ENCODE measurements around the gene PIM1.

The PIM1 gene

GRCh38 chr6:37140145-37140544, 29.8 kb upstream of the PIM1 start:
- Histone ChIP-seq H3K9me3 (replicated peaks; ENCODE audit: low read length) (no peaks in the 10 kb centered on the region), H3K4me2 (ENCODE audit: low read length) (no peak overlapping the region), H3K27me3 (ENCODE audit: control insufficient read depth, insufficient read depth, low read length) (no peaks in the 10 kb centered on the region), H3K4me1 (ENCODE audit: control insufficient read depth, insufficient read depth, low read length) (peaks cover 49% of the 10 kb centered on the region), H3K4me3 (ENCODE audit: low read length) (no peak overlapping the region), H3K36me3 (ENCODE audit: insufficient read depth, low read length) (no peaks in the 10 kb centered on the region), H3K9ac (ENCODE audit: low read depth, low read length) (no peak overlapping the region)

GRCh38 chr6:37141281-37142049, 28.5 kb upstream of the PIM1 start:
- Histone ChIP-seq H3K36me3 (ENCODE audit: insufficient read depth, low read length) (no peaks in the 10 kb centered on the region), H3K4me2 (ENCODE audit: low read length) (no peak overlapping the region), H3K27me3 (ENCODE audit: control insufficient read depth, insufficient read depth, low read length) (no peaks in the 10 kb centered on the region), H3K4me3 (ENCODE audit: low read length) (no peak overlapping the region), H3K4me1 (ENCODE audit: control insufficient read depth, insufficient read depth, low read length) (peaks cover 37% of the 10 kb centered on the region), H3K9me3 (replicated peaks; ENCODE audit: low read length) (no peaks in the 10 kb centered on the region), H3K9ac (ENCODE audit: low read depth, low read length) (no peak overlapping the region)

GRCh38 chr6:37142050-37142614, 27.8 kb upstream of the PIM1 start:
- Histone ChIP-seq H3K9me3 (replicated peaks; ENCODE audit: low read length) (no peaks in the 10 kb centered on the region), H3K4me1 (ENCODE audit: control insufficient read depth, insufficient read depth, low read length) (peaks cover 31% of the 10 kb centered on the region), H3K27me3 (ENCODE audit: control insufficient read depth, insufficient read depth, low read length) (no peaks in the 10 kb centered on the region), H3K9ac (ENCODE audit: low read depth, low read length) (no peak overlapping the region), H3K36me3 (ENCODE audit: insufficient read depth, low read length) (no peaks in the 10 kb centered on the region), H3K4me3 (ENCODE audit: low read length) (no peak overlapping the region), H3K4me2 (ENCODE audit: low read length) (no peak overlapping the region)

DNA sequence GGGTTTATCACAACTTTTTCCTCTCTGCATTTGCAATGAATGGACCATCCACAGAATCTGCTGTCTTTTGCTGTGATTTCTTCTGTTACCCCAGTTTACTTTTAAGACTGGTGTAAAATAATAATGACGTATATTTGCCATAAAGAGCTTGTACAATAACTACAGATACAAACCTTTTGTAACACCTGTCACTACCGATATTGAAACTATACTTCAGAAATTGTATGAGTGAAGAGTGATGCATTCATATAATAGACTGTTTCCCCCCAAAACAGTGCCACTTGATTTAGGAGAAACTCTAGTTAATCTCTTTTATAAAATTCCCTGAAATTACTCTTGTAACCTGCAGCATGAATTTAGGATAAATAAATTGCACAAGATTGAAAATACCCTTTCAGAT, 26.4 kb upstream of the PIM1 start:
- Histone ChIP-seq H3K4me2 (ENCODE audit: low read length) (no peak overlapping the region), H3K27me3 (ENCODE audit: control insufficient read depth, insufficient read depth, low read length) (no peaks in the 10 kb centered on the region), H3K36me3 (ENCODE audit: insufficient read depth, low read length) (no peaks in the 10 kb centered on the region), H3K9ac (ENCODE audit: low read depth, low read length) (no peak overlapping the region), H3K9me3 (replicated peaks; ENCODE audit: low read length) (no peaks in the 10 kb centered on the region), H3K4me1 (ENCODE audit: control insufficient read depth, insufficient read depth, low read length) (peaks cover 20% of the 10 kb centered on the region), H3K4me3 (ENCODE audit: low read length) (no peak overlapping the region)

GRCh38 chr6:37145443-37145842, 24.5 kb upstream of the PIM1 start:
- no peak overlapping the region for H3K4me2 ChIP-seq (ENCODE audit: low read length)
- no peak overlapping the region for H3K9ac ChIP-seq (ENCODE audit: low read depth, low read length)
- no peaks in the 10 kb centered on the region for H3K9me3 ChIP-seq (replicated peaks; ENCODE audit: low read length)
- H3K4me1 ChIP-seq (ENCODE audit: control insufficient read depth, insufficient read depth, low read length): peaks cover 20% of the 10 kb centered on the region
- no peak overlapping the region for H3K4me3 ChIP-seq (ENCODE audit: low read length)
- H3K36me3 ChIP-seq (ENCODE audit: insufficient read depth, low read length): no peaks in the 10 kb centered on the region
- peaks cover 5% of the 10 kb centered on the region for H3K27me3 ChIP-seq (ENCODE audit: control insufficient read depth, insufficient read depth, low read length)

DNA sequence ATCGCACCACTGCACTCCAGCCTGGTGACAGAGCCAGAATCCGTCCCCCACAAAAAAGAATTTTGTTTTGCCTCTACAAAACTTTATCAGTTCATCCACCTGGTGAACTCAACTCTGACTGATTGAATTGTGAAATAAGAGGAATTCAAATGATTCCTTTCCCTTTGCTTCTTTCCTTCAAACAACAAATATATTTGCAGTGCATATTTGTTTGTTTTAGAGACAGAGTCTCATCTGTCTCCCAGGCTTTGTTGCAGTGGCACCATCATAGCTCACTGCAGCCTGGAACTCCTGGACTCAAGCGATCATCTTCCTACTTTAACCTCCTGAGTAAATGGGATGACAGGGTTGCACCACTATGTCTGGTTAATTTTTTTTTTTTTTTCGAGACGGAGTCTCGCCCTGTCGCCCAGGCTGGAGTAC, 23.2 kb upstream of the PIM1 start:
- Histone ChIP-seq H3K9ac (ENCODE audit: low read depth, low read length) (no peak overlapping the region), H3K9me3 (replicated peaks; ENCODE audit: low read length) (no peaks in the 10 kb centered on the region)

DNA sequence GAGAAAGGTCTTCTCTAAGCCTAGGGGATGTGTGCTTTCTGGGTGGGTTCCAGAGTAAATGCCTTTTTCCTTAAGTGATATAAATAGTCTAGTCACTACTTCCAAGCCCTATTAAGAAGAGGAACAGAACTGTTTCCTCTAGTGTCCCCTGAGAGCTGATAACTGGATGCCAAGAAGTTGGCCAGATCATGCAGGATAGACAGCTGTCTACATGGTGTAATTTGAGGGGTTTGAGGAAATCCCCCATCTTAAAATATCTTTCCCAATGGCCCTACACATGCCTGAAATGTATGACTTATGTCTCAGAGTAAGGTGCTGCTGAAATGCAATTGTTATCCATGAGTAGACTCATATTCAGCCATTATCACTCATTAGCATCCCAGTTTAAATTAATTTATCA, 20.2 kb upstream of the PIM1 start:
- H3K4me2 ChIP-seq (ENCODE audit: low read length): no peak overlapping the region

More for the DNA sequence above, 23.2 kb upstream of the PIM1 start:
- Histone ChIP-seq H3K4me1 (ENCODE audit: control insufficient read depth, insufficient read depth, low read length) (peaks cover 13% of the 10 kb centered on the region), H3K36me3 (ENCODE audit: insufficient read depth, low read length) (no peaks in the 10 kb centered on the region), H3K4me2 (ENCODE audit: low read length) (no peak overlapping the region), H3K4me3 (ENCODE audit: low read length) (no peak overlapping the region), H3K27me3 (ENCODE audit: control insufficient read depth, insufficient read depth, low read length) (peaks cover 8% of the 10 kb centered on the region)

DNA sequence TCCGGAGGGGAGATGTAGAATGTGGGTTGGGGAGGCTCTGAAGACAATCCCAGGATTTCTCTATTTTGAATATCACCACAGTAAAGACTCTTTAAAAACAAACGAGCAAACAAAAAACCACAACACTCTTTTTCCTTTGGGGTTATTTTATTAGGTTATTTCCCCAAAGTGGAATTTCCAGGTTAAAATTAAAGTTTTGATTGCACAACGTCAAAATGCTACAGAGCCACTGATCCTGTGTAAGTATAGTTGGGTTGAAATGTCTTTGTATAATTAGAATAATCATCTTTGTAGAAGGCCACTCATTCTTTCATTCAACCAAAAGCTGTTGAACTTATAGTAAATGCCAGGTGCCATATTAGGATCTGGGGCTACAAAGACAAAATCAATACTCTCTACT, 19.6 kb upstream of the PIM1 start:
- H3K4me3 ChIP-seq (ENCODE audit: low read length): no peak overlapping the region
- peaks cover 8% of the 10 kb centered on the region for H3K27me3 ChIP-seq (ENCODE audit: control insufficient read depth, insufficient read depth, low read length)
- no peaks in the 10 kb centered on the region for H3K4me1 ChIP-seq (ENCODE audit: control insufficient read depth, insufficient read depth, low read length)
- H3K36me3 ChIP-seq (ENCODE audit: insufficient read depth, low read length): no peaks in the 10 kb centered on the region
- H3K9me3 ChIP-seq (replicated peaks; ENCODE audit: low read length): no peaks in the 10 kb centered on the region
- no peak overlapping the region for H3K4me2 ChIP-seq (ENCODE audit: low read length)
- no peak overlapping the region for H3K9ac ChIP-seq (ENCODE audit: low read depth, low read length)

More for the DNA sequence above, 20.2 kb upstream of the PIM1 start:
- Histone ChIP-seq H3K9me3 (replicated peaks; ENCODE audit: low read length) (no peaks in the 10 kb centered on the region), H3K27me3 (ENCODE audit: control insufficient read depth, insufficient read depth, low read length) (peaks cover 8% of the 10 kb centered on the region), H3K4me1 (ENCODE audit: control insufficient read depth, insufficient read depth, low read length) (peaks cover 2% of the 10 kb centered on the region), H3K4me3 (ENCODE audit: low read length) (no peak overlapping the region), H3K9ac (ENCODE audit: low read depth, low read length) (no peak overlapping the region), H3K36me3 (ENCODE audit: insufficient read depth, low read length) (no peaks in the 10 kb centered on the region)

GRCh38 chr6:37155394-37156312, 14.3 kb upstream of the PIM1 start:
- H3K9me3 ChIP-seq (replicated peaks; ENCODE audit: low read length): no peaks in the 10 kb centered on the region
- H3K27me3 ChIP-seq (ENCODE audit: control insufficient read depth, insufficient read depth, low read length): peaks cover 1% of the 10 kb centered on the region
- H3K36me3 ChIP-seq (ENCODE audit: insufficient read depth, low read length): no peaks in the 10 kb centered on the region
- no peak overlapping the region for H3K4me2 ChIP-seq (ENCODE audit: low read length)
- peaks cover 5% of the 10 kb centered on the region for H3K4me1 ChIP-seq (ENCODE audit: control insufficient read depth, insufficient read depth, low read length)
- H3K9ac ChIP-seq (ENCODE audit: low read depth, low read length): no peak overlapping the region
- H3K4me3 ChIP-seq (ENCODE audit: low read length): no peak overlapping the region

- no peaks in the 10 kb centered on the region for H3K27me3 ChIP-seq (ENCODE audit: control insufficient read depth, insufficient read depth, low read length)
- peaks cover 16% of the 10 kb centered on the region for H3K4me1 ChIP-seq (ENCODE audit: control insufficient read depth, insufficient read depth, low read length)
- H3K4me2 ChIP-seq (ENCODE audit: low read length): no peak overlapping the region
- H3K4me3 ChIP-seq (ENCODE audit: low read length): no peak overlapping the region
- H3K9me3 ChIP-seq (replicated peaks; ENCODE audit: low read length): no peaks in the 10 kb centered on the region
- H3K9ac ChIP-seq (ENCODE audit: low read depth, low read length): no peak overlapping the region
- no peaks in the 10 kb centered on the region for H3K36me3 ChIP-seq (ENCODE audit: insufficient read depth, low read length)
Observed at GRCh38 chr6:37158508-37158907, 11.4 kb upstream of the PIM1 start.

GRCh38 chr6:37160922-37161778, 8.8 kb upstream of the PIM1 start:
- no peaks in the 10 kb centered on the region for H3K27me3 ChIP-seq (ENCODE audit: control insufficient read depth, insufficient read depth, low read length)
- H3K4me1 ChIP-seq (ENCODE audit: control insufficient read depth, insufficient read depth, low read length): peaks cover 16% of the 10 kb centered on the region
- no peaks in the 10 kb centered on the region for H3K9me3 ChIP-seq (replicated peaks; ENCODE audit: low read length)
- H3K36me3 ChIP-seq (ENCODE audit: insufficient read depth, low read length): no peaks in the 10 kb centered on the region
- H3K9ac ChIP-seq (ENCODE audit: low read depth, low read length): peak overlapping the region; percentile 14
- no peak overlapping the region for H3K4me3 ChIP-seq (ENCODE audit: low read length)
- H3K4me2 ChIP-seq (ENCODE audit: low read length): peak overlapping the region; percentile 37

Measured in skeletal muscle satellite cell (primary cell).